Stimulated activated naive CD8-positive, alpha-beta T cell treated with anti-CD3 and anti-CD28 coated beads, Interleukin-15, Interleukin-2, amounts not matched to agents 100 ng/mL and 50 ng/mL, for 24 hours (primary cell): ENCODE data around the gene FRMD8.

Source experiments
- H3K27ac Mint-ChIP-seq: one replicate; pipeline ENCODE4 v1.8.0; 2021; ENCODE audit warnings: mild to moderate bottlenecking, mixed read lengths
- H3K27me3 Mint-ChIP-seq: one replicate; pipeline ENCODE4 v1.8.0; 2021; ENCODE audit warnings: mixed read lengths
- H3K36me3 Mint-ChIP-seq: one replicate; pipeline ENCODE4 v1.8.0; 2021; ENCODE audit warnings: low read depth, mixed read lengths
- H3K4me1 Mint-ChIP-seq: one replicate; pipeline ENCODE4 v1.8.0; 2021; ENCODE audit warnings: low read depth, mixed read lengths
- H3K4me3 Mint-ChIP-seq: one replicate; pipeline ENCODE4 v1.8.0; 2021; ENCODE audit warnings: mild to moderate bottlenecking, mixed read lengths
- H3K9me3 Mint-ChIP-seq: one replicate; pipeline ENCODE4 v1.8.0; 2021; ENCODE audit warnings: mixed read lengths

FRMD8 gene, protein sequence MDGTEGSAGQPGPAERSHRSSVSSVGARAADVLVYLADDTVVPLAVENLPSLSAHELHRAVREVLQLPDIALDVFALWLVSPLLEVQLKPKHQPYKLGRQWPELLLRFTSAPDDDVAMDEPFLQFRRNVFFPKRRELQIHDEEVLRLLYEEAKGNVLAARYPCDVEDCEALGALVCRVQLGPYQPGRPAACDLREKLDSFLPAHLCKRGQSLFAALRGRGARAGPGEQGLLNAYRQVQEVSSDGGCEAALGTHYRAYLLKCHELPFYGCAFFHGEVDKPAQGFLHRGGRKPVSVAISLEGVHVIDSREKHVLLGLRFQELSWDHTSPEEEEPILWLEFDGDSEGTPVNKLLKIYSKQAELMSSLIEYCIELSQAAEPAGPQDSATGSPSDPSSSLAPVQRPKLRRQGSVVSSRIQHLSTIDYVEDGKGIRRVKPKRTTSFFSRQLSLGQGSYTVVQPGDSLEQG

GRCh38 chr11:65386307-65387140, at the start of gene FRMD8:
TSS of gene FRMD8 (plus strand) at chr11:65386637. CDS start at chr11:65387037, 400 bp downstream.
- peak within 1 kb of the TSS; percentile 99 for H3K27ac Mint-ChIP-seq
- H3K9me3 Mint-ChIP-seq: no peaks in the 10 kb centered on the region
- H3K4me3 Mint-ChIP-seq: peak within 1 kb of the TSS; percentile 91
- peaks cover 6% of the 10 kb centered on the region for H3K36me3 Mint-ChIP-seq
- peaks cover 90% of the 10 kb centered on the region for H3K4me1 Mint-ChIP-seq
- no peaks in the 10 kb centered on the region for H3K27me3 Mint-ChIP-seq

DNA sequence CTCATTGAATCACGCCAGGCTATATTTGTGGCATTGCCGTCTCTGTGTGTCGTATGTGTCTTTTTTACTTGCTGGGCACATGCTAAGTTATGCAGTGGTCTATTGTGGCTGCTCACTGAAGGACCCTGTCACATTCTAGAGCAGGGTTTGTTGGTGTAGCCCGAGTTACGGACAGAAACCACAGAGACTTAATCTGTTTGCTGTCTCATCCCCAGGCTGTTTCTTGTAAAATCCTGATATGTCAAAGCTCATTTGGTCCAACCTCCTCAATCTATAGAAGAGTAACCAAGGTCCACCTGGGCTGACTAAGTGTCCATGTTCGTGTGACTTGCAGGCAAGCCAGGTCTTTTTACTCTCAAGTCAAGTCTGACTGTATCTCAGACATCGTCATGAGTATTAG, 47.8 kb upstream of the FRMD8 start:
- H3K9me3 Mint-ChIP-seq: no peaks in the 10 kb centered on the region
- H3K36me3 Mint-ChIP-seq: peaks cover 30% of the 10 kb centered on the region
- H3K4me1 Mint-ChIP-seq: peaks cover 38% of the 10 kb centered on the region
- H3K27ac Mint-ChIP-seq: no peak overlapping the region
- H3K4me3 Mint-ChIP-seq: no peak overlapping the region
- H3K27me3 Mint-ChIP-seq: no peaks in the 10 kb centered on the region

GRCh38 chr11:65340226-65340625, 46.2 kb upstream of the FRMD8 start:
- H3K9me3 Mint-ChIP-seq: no peaks in the 10 kb centered on the region
- no peak overlapping the region for H3K4me3 Mint-ChIP-seq
- H3K36me3 Mint-ChIP-seq: peaks cover 39% of the 10 kb centered on the region
- no peak overlapping the region for H3K27ac Mint-ChIP-seq
- H3K27me3 Mint-ChIP-seq: no peaks in the 10 kb centered on the region
- H3K4me1 Mint-ChIP-seq: peaks cover 27% of the 10 kb centered on the region

DNA sequence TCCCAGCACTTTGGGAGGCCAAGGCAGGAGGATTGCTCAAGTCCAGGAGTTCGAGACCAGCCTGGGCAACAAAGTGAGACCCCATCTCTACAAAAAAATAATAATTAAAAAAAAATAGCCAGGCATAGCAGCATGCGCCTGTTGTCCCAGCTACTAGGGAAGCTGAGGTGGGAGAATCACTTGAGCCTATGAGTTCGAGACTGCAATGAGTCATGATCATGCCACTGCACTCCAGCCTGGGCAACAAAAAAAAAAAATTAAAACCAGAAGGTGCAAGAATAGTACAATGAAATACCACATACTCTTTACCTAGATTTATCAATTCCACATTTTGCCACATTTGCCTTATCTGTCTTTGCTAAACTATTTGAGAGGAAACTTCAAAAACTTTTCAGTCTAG, 44.6 kb upstream of the FRMD8 start:
- H3K4me3 Mint-ChIP-seq: no peak overlapping the region
- H3K4me1 Mint-ChIP-seq: peaks cover 14% of the 10 kb centered on the region
- H3K27me3 Mint-ChIP-seq: no peaks in the 10 kb centered on the region
- peak overlapping the region; percentile 34 for H3K27ac Mint-ChIP-seq
- peaks cover 49% of the 10 kb centered on the region for H3K36me3 Mint-ChIP-seq
- no peaks in the 10 kb centered on the region for H3K9me3 Mint-ChIP-seq

- H3K4me3 Mint-ChIP-seq: no peak overlapping the region
- H3K4me1 Mint-ChIP-seq: peaks cover 15% of the 10 kb centered on the region
- H3K36me3 Mint-ChIP-seq: peaks cover 33% of the 10 kb centered on the region
- H3K9me3 Mint-ChIP-seq: no peaks in the 10 kb centered on the region
- H3K27me3 Mint-ChIP-seq: no peaks in the 10 kb centered on the region
- H3K27ac Mint-ChIP-seq: peak overlapping the region; percentile 46
Measured at GRCh38 chr11:65351511-65351910, 34.9 kb upstream of the FRMD8 start.

- H3K9me3 Mint-ChIP-seq: no peaks in the 10 kb centered on the region
- peaks cover 15% of the 10 kb centered on the region for H3K4me1 Mint-ChIP-seq
- H3K4me3 Mint-ChIP-seq: no peak overlapping the region
- H3K36me3 Mint-ChIP-seq: peaks cover 30% of the 10 kb centered on the region
- no peak overlapping the region for H3K27ac Mint-ChIP-seq
- H3K27me3 Mint-ChIP-seq: no peaks in the 10 kb centered on the region
Measured at GRCh38 chr11:65352783-65353182, 33.7 kb upstream of the FRMD8 start.

DNA sequence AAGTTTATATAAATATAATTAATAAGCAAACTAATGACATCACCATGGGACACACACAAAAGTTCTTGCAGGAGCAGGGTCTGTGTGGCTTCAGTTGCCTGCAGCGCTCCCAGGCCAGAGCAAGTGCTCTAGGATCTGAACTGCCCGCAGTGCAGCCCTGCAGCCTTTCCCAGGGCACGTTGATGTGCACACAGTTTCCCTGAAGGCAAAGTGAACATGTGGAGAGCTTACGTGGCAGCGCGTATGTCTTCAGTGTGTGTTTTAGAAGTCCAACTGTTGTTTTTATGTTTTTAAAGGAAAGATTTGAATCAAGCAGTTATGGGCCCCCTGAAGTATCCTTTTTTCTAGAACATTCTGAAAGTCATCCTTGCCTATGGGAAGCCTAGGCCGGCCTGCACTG, 33.1 kb upstream of the FRMD8 start:
- Mint-ChIP-seq H3K36me3 (peaks cover 30% of the 10 kb centered on the region), H3K27ac (no peak overlapping the region), H3K4me1 (peaks cover 15% of the 10 kb centered on the region), H3K9me3 (no peaks in the 10 kb centered on the region), H3K4me3 (no peak overlapping the region), H3K27me3 (no peaks in the 10 kb centered on the region)

- Mint-ChIP-seq H3K27ac (no peak overlapping the region), H3K4me3 (peak overlapping the region; percentile 30), H3K27me3 (no peaks in the 10 kb centered on the region), H3K36me3 (peaks cover 26% of the 10 kb centered on the region), H3K4me1 (peaks cover 15% of the 10 kb centered on the region), H3K9me3 (no peaks in the 10 kb centered on the region)
Measured at GRCh38 chr11:65353900-65354264, 32.6 kb upstream of the FRMD8 start.

DNA sequence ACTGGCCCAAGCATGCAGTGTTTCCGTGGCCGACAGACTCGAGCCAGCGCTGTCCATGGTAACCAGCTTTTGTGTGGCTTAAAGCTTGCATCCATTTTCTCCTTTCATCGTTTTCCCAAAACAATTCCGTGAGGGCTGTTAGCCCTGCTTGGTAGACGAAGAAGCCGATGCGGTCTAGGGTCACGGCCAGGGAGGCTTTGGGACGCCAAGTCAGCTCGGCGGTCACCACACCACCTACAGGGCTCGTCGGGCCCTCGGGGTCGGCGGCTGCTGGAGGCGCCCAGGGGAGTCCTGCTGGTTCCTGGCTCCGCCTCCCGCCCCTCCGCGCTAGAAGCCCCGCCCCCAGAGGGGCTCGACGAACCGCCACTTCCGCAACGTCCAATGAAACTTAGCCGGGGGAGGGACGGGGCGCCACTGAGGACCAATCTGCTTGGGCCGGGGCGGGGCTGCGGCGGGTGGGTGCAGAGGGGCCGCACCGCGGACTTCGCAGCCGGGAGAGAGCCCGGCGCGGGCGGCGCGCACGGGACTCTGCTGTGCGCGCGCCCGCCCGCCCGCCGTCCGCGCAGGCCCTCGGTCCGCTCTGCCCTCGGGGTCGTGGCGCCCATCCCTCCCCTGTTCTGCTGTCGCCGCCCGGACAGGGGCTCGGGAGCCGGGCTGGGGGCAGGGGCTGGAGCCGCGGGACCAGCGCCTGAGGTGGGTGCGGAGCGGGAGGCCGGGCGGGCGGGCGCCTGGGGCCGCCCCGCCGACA, 32.0 kb upstream of the FRMD8 start, which contains the start of gene TIGD3:
Gene TIGD3 (plus strand): TSS at position 487 of the 748 bp plus-strand sequence. CDS start 1,058 bp downstream, outside the sequence.
- no peaks in the 10 kb centered on the region for H3K27me3 Mint-ChIP-seq
- peaks cover 22% of the 10 kb centered on the region for H3K36me3 Mint-ChIP-seq
- H3K4me1 Mint-ChIP-seq: peaks cover 15% of the 10 kb centered on the region
- no peaks in the 10 kb centered on the region for H3K9me3 Mint-ChIP-seq
- no peak within 1 kb of the TSS for H3K27ac Mint-ChIP-seq
- peak within 1 kb of the TSS; percentile 86 for H3K4me3 Mint-ChIP-seq

GRCh38 chr11:65355013-65355775, 31.2 kb upstream of the FRMD8 start:
- Mint-ChIP-seq H3K27me3 (no peaks in the 10 kb centered on the region), H3K4me3 (peak overlapping the region; percentile 86), H3K27ac (no peak overlapping the region), H3K9me3 (no peaks in the 10 kb centered on the region), H3K36me3 (peaks cover 16% of the 10 kb centered on the region), H3K4me1 (peaks cover 15% of the 10 kb centered on the region)

- peak overlapping the region; percentile 86 for H3K4me3 Mint-ChIP-seq
- no peaks in the 10 kb centered on the region for H3K9me3 Mint-ChIP-seq
Measured at GRCh38 chr11:65355776-65356393, 30.6 kb upstream of the FRMD8 start.

DNA sequence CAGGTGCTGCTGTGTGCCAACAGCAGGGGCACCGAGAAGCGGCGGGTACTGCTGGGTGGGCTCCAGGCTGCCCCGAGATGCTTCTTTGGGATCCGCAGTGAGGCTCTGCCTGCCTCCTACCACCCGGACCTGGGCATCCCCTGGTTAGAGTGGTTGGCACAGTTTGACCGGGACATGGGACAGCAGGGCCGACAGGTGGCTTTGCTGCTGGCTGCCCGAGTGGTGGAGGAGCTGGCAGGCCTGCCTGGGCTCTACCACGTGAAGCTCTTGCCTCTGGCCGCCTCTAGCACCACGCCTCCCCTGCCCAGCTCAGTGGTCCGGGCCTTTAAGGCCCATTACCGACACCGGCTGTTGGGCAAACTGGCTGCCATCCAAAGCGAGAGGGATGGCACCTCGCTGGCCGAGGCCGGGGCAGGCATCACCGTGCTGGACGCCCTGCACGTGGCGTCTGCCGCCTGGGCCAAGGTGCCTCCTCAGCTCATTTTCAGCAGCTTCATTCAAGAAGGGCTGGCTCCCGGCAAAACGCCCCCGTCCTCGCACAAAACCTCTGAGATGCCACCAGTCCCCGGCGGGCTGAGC, 30.0 kb upstream of the FRMD8 start:
- H3K4me1 Mint-ChIP-seq: peaks cover 15% of the 10 kb centered on the region
- H3K27me3 Mint-ChIP-seq: no peaks in the 10 kb centered on the region
- peaks cover 15% of the 10 kb centered on the region for H3K36me3 Mint-ChIP-seq
- no peak overlapping the region for H3K27ac Mint-ChIP-seq
- peak overlapping the region; percentile 65 for H3K4me3 Mint-ChIP-seq
- H3K9me3 Mint-ChIP-seq: no peaks in the 10 kb centered on the region

More at GRCh38 chr11:65355776-65356393, 30.6 kb upstream of the FRMD8 start:
- no peaks in the 10 kb centered on the region for H3K27me3 Mint-ChIP-seq
- no peak overlapping the region for H3K27ac Mint-ChIP-seq
- H3K4me1 Mint-ChIP-seq: peaks cover 15% of the 10 kb centered on the region
- peaks cover 15% of the 10 kb centered on the region for H3K36me3 Mint-ChIP-seq

DNA sequence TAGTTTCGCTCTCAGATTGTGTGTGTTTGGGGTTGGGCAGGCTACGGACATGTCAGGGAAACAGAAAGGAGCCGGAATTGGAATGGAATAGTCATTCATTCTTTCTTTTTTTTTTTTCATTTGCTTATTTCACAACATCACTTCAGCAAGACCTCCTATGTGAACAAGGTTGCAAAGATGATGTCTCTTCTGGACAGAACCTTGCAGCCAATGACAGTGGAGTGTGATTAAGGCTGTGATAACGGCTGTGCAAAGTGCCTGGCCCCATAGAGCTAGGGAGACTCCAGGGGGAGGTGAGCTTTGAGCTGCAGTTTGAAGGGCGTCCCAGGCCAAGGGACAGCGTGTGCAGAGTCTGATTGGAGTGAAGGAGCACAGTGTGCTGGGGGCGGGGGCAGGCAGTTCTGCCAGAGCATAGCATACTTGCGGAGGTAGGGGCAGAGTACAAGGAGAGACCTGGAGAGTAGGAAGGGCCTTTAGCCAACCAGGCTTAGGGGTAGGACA, 28.5 kb upstream of the FRMD8 start:
- Mint-ChIP-seq H3K4me1 (peaks cover 24% of the 10 kb centered on the region), H3K4me3 (no peak overlapping the region), H3K36me3 (peaks cover 1% of the 10 kb centered on the region), H3K27me3 (no peaks in the 10 kb centered on the region), H3K9me3 (no peaks in the 10 kb centered on the region), H3K27ac (no peak overlapping the region)
